Body of pancreas (tissue), 4 donors: ENCODE results near the gene COL15A1.

Experiments used
- CTCF ChIP-seq, 7 experiments: fragments of 450-650 bp in 4 of 7; fragments of 200-600 bp in 3 of 7; sonication (generic) in 3 of 7; IDR thresholded peaks; one replicate each; pipeline ENCODE4 v1.5.1; 2016 to 2019; ENCODE audit warnings: antibody characterized with exemption in 7 of 7
- POLR2A ChIP-seq, 3 donors: fragments of 450-650 bp; IDR thresholded peaks; one replicate each; pipeline ENCODE4 v1.6.1; 2016; ENCODE audit warnings: antibody characterized with exemption in 3 of 3, mild to moderate bottlenecking in 2 of 3

GRCh38 chr9:99063522-99063921 lies 119.8 kb downstream of the COL15A1 start:
- no peak for TF ChIP-seq CTCF (IDR thresholded peaks at IDR 0.05)
- TF ChIP-seq POLR2A (IDR thresholded peaks at IDR 0.05) = no peak
